ENCODE data around the gene HYOU1.

Gene HYOU1

DNA sequence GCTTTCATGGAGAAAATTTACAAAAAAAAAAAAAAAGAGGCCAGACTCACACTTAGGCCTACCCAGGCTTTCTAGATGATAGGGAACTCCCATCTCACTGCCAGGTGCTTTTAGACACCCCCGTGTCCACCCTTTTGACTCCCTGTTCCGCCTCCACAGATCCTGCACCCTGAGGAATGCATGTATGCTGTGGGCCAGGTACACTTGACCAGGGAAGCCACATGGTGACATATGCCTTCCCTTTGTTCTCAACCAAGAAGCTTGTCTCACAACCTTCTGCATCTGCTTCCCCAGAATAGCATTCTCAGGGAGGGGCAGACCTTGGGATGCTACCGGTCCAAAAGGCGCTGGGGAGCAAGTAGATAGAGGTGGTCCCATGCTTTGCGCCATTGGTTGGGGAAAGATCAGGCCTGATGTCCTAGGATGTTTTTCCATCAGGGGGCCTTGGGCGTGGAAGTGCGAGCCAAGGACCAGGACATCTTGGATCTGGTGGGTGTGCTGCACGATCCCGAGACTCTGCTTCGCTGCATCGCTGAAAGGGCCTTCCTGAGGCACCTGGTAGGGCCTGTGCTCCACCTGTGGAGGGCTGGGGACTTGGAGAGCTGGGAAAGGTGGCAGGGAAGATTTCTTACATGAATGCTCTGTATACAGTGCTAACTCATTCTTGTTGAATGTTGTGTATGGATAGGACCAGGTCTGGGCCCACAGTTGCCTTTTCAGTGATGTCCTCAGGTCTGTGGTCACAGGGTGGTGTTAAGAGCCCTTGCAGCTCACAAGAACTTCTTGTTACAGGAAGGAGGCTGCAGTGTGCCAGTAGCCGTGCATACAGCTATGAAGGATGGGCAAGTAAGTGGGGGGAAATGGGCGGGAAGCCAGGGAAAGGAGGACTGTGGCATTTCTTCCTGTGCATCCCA, 35.2 kb upstream of the HYOU1 start:
- Mint-ChIP-seq H3K4me3 (peak overlapping the region; percentile 90), H3K36me3 (ENCODE audit: low read depth) (peaks cover 40% of the 10 kb centered on the region)

DNA sequence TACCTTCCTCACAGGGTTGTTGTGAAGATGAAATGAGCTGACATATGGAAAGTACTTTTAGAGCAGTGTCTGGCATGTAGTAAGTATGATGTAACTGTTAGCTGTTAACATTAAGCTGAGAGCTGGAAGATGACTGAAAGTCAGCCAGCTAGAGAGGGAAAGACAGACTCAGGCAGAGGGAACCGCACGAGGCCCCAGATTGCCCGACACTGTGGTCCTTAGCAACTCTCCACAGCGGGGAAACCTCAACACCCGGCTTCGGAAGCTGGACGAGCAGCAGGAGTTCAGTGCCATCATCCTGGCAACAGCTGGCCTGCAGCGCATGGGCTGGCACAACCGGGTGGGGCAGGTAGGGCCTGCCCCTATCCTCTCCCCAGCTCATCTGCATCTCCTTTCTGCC, 34.2 kb upstream of the HYOU1 start:
- peaks cover 43% of the 10 kb centered on the region for H3K4me1 Mint-ChIP-seq
- H3K36me3 Mint-ChIP-seq (ENCODE audit: low read depth) = peaks cover 34% of the 10 kb centered on the region
- DNase-seq = no peak
- no peak for ATAC-seq
- no peak overlapping the region for H3K4me3 Mint-ChIP-seq
- no peak overlapping the region for H3K27ac Mint-ChIP-seq
- peaks cover 4% of the 10 kb centered on the region for H3K27me3 Mint-ChIP-seq
- no peaks in the 10 kb centered on the region for H3K9me3 Mint-ChIP-seq

More for the DNA sequence above, 35.2 kb upstream of the HYOU1 start:
- Mint-ChIP-seq H3K9me3 (no peaks in the 10 kb centered on the region), H3K27ac (peak overlapping the region; percentile 47), H3K27me3 (peaks cover 4% of the 10 kb centered on the region), H3K4me1 (peaks cover 40% of the 10 kb centered on the region)
- DNase-seq (no peak), ATAC-seq (no peak)

DNA sequence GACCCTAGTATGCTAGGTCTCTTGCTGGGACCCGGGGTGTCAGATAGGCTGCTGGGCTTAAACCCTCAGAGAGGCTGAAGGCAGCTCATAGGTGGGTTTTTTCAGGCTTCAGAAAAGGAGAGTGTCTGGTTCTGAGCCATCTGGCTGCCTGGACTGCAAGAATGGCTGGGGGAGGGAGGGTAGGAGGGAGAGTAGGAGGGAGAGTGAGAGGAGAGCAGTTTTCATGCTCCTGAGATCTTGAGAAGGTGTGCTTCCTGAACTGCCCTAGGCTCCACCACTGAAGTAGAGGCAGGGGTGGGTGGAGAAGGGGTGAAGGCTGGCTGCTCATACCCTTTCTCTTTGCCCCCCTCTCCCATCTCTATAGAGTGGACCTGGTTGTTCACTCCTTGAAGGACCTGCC, 32.3 kb upstream of the HYOU1 start:
- H3K36me3 Mint-ChIP-seq (ENCODE audit: low read depth) = peaks cover 24% of the 10 kb centered on the region
- no peak for ATAC-seq
- H3K9me3 Mint-ChIP-seq = no peaks in the 10 kb centered on the region
- no peak overlapping the region for H3K4me3 Mint-ChIP-seq
- H3K27me3 Mint-ChIP-seq = no peaks in the 10 kb centered on the region
- DNase-seq = no peak
- no peak overlapping the region for H3K27ac Mint-ChIP-seq
- peaks cover 49% of the 10 kb centered on the region for H3K4me1 Mint-ChIP-seq

DNA sequence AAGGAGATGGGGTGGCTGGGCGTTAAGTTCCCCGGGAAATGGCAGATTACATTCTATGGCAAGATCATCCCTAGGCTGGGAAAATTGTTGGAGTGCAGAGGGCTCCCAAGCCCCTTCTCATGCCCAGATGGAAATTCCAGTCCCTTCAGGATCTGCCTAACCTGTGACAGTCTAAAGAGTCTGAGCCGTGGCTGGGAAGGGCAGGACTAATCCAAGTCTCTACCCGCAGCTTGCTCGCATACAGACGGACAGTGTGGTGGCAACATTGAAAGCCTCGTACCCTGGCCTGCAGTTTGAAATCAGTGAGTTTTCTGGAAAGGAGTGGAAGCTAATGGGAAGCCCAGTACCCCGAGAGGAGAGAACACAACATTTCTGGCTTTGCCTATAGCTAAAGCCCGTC, 31.4 kb upstream of the HYOU1 start:
- no peaks in the 10 kb centered on the region for H3K27me3 Mint-ChIP-seq
- no peak overlapping the region for H3K4me3 Mint-ChIP-seq
- peaks cover 15% of the 10 kb centered on the region for H3K36me3 Mint-ChIP-seq (ENCODE audit: low read depth)
- no peak for ATAC-seq
- peaks cover 45% of the 10 kb centered on the region for H3K4me1 Mint-ChIP-seq
- no peak for DNase-seq
- no peak overlapping the region for H3K27ac Mint-ChIP-seq
- no peaks in the 10 kb centered on the region for H3K9me3 Mint-ChIP-seq

DNA sequence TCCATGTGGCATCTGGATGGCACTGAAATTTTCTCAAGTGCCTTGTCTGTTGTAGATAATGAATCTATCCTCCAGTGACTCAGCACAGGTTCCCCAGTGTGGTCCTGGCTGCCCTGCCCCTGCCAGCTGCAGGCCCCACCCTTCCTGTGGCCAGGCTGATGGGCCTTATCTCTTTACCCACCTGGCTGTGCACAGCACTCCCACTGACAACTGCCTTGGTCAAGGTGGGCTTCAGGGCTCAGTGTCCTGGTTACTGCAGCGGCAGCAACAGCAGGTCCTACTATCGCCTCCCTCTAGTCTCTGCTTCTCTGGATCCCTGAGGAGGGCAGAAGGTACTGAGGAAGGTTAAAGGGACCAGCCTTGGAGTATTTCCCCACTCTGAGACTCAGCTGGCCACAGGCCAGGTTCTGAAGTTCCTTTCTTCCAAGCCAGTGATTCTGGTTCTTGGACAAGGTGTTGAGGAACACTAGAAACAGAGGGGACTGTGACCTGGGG, 30.8 kb upstream of the HYOU1 start:
- H3K27ac Mint-ChIP-seq = no peak overlapping the region
- H3K4me3 Mint-ChIP-seq = peak overlapping the region; percentile 30
- peaks cover 11% of the 10 kb centered on the region for H3K36me3 Mint-ChIP-seq (ENCODE audit: low read depth)
- no peaks in the 10 kb centered on the region for H3K9me3 Mint-ChIP-seq
- peaks cover 42% of the 10 kb centered on the region for H3K4me1 Mint-ChIP-seq
- H3K27me3 Mint-ChIP-seq = no peaks in the 10 kb centered on the region
- DNase-seq = no peak
- ATAC-seq = no peak

DNA sequence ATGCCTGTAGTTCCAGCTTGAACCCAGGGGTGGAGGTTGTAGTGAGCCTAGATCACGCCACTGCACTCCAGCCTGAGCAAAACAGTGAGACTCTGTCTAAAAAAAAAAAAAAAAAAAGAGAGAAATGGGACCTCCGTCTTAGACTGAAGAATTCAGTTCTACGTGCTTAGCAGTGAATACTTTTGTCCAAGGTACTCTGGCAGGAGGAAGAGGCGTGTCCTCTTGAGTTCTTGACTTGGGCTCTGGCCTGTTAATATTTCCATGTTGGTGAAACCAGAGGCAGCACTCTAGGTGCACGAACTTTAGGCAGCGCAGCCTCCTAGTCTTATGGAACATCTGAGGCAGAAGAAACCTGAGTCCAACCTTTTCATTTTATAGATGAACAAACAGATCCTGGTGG, 30.1 kb upstream of the HYOU1 start:
- Mint-ChIP-seq H3K4me1 (peaks cover 36% of the 10 kb centered on the region), H3K9me3 (no peaks in the 10 kb centered on the region), H3K4me3 (peak overlapping the region; percentile 34), H3K27me3 (no peaks in the 10 kb centered on the region), H3K36me3 (ENCODE audit: low read depth) (peaks cover 4% of the 10 kb centered on the region), H3K27ac (no peak overlapping the region)
- ATAC-seq (no peak), DNase-seq (no peak)

DNA sequence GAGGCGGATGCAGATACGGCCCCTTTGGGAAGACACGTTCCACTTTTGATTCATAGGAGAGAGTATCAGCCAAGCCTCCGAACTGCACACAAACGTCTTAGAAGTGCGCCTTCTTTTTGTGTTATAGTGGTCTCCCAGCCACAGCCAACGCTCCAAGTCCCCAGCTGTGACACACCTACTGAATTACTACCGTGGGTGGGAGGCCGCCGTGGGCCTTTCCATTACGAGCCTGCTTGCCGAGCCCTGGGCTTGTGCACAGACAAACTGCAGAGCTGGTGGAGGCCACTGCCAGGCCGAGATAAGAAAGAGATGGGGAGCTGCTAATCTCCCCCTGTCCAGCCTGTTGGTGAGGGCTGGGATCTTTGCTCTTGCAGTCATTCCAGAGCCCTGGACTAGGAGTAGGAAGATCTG, 28.4 kb upstream of the HYOU1 start:
- Mint-ChIP-seq H3K4me1 (peaks cover 30% of the 10 kb centered on the region), H3K27me3 (no peaks in the 10 kb centered on the region), H3K27ac (peak overlapping the region; percentile 96), H3K9me3 (no peaks in the 10 kb centered on the region), H3K36me3 (ENCODE audit: low read depth) (peaks cover 13% of the 10 kb centered on the region), H3K4me3 (peak overlapping the region; percentile 97)
- ATAC-seq (peak; percentile 25), DNase-seq (no peak)

DNA sequence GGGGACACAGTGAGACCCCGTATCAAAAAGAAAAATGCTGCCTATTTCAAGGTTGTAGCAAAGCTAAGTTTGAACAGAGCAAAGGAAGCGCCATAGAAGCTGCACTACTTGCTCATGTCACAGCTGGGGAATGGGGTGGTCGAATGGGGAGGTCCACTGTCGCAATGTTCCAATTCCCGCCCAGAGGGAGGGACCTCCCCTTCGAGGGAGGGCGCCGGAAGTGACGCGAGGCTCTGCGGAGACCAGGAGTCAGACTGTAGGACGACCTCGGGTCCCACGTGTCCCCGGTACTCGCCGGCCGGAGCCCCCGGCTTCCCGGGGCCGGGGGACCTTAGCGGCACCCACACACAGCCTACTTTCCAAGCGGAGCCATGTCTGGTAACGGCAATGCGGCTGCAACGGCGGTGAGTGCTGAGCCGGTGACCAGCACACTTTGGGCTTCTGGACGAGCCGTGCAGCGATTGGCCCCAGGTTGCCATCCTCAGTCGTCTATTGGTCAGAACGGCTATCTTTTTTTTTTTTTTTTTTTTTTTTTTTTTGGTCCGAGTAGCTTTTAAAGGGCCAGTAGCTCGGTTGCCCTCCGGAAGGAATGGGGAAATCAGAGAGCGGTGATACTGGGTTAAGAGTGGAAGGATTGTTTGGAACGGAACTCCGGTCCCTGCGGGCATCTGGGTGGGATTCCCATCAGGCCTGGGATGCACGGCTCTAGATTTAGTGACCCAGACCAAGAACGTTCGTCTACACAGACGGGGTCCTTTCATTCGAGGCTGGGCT, 27.8 kb upstream of the HYOU1 start, which contains the start of gene HMBS:
TSS of gene HMBS (plus strand) at position 219 of the 774 bp plus-strand sequence. CDS start at position 372, 153 bp downstream.
- H3K36me3 Mint-ChIP-seq (ENCODE audit: low read depth) = peaks cover 13% of the 10 kb centered on the region
- H3K4me3 Mint-ChIP-seq = peak within 1 kb of the TSS; percentile 97
- no peaks in the 10 kb centered on the region for H3K9me3 Mint-ChIP-seq
- no peaks in the 10 kb centered on the region for H3K27me3 Mint-ChIP-seq
- H3K27ac Mint-ChIP-seq = peak within 1 kb of the TSS; percentile 96
- H3K4me1 Mint-ChIP-seq = peaks cover 30% of the 10 kb centered on the region
- DNase-seq (peak; percentile 92), ATAC-seq (peak; percentile 93)

DNA sequence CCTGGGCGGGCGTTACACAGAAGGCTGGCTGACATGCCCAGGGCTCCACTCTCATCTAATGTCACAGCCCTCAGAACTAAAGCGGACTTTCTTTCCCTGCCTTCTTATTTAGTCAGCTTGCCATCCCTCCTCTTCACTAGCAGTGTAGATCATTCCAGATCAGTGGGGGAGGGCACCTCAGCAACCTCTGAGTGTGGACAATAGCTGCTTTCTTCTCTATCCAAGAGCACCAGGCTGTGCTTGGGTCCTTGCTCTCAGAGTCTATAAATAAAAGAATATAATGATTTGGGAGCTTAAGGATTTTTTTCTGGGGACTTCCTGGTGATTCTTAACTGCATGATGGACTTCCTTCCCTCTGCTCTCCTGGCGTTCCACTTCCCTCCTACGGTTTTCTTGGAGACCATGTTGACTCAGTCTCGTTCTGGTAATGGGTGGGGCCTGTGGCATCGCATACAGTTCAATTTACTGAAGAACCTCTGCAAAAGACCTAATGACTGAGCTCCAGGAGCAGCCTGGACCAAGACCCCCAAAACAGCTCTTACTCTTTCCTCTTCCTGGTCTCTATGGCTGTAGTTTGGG, 24.8 kb upstream of the HYOU1 start:
- Mint-ChIP-seq H3K4me3 (no peak overlapping the region), H3K4me1 (peaks cover 22% of the 10 kb centered on the region), H3K27me3 (no peaks in the 10 kb centered on the region), H3K27ac (peak overlapping the region; percentile 7), H3K36me3 (ENCODE audit: low read depth) (peaks cover 17% of the 10 kb centered on the region), H3K9me3 (no peaks in the 10 kb centered on the region)
- DNase-seq (no peak), ATAC-seq (no peak)

DNA sequence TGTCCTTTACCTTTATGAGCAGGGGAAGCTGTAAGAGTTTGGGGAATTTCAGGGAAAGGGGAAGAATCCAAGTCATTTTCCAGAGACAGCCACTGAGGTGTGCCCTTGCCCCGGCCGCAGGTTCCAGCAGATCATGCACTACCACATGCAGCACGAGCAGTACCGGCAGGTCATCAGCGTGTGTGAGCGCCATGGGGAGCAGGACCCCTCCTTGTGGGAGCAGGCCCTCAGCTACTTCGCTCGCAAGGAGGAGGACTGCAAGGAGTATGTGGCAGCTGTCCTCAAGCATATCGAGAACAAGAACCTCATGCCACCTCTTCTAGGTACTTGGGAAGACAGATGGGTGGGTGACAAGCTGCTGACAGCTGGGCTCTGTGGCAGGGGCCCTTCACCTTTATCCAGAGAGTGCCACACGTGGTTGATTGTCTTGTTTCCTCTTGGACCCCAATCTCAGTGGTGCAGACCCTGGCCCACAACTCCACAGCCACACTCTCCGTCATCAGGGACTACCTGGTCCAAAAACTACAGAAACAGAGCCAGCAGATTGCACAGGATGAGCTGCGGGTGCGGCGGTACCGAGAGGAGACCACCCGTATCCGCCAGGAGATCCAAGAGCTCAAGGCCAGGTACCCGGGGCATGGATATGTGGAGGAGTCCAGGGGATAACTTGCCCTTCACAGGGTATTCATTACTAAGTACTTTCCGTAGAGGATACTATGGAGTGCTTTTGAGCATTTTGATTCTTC, 21.8 kb upstream of the HYOU1 start:
- Mint-ChIP-seq H3K9me3 (no peaks in the 10 kb centered on the region), H3K27ac (no peak overlapping the region)
- ATAC-seq = no peak

DNA sequence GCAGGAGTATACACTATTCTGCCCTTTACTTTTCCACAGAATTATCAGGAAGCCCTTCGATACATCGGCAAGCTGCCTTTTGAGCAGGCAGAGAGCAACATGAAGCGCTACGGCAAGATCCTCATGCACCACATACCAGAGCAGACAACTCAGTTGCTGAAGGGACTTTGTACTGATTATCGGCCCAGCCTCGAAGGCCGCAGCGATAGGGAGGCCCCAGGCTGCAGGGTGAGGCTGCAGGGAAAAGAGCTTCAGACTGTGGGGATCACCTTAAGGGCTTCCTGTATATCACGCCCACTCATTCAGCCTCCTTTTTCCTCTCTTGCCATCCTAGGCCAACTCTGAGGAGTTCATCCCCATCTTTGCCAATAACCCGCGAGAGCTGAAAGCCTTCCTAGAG, 20.8 kb upstream of the HYOU1 start:
- no peaks in the 10 kb centered on the region for H3K9me3 Mint-ChIP-seq
- ATAC-seq = no peak
- H3K27me3 Mint-ChIP-seq = no peaks in the 10 kb centered on the region
- no peak overlapping the region for H3K4me3 Mint-ChIP-seq
- no peak for DNase-seq
- H3K36me3 Mint-ChIP-seq (ENCODE audit: low read depth) = peaks cover 19% of the 10 kb centered on the region
- no peak overlapping the region for H3K27ac Mint-ChIP-seq
- peaks cover 3% of the 10 kb centered on the region for H3K4me1 Mint-ChIP-seq

More for the DNA sequence above, 21.8 kb upstream of the HYOU1 start:
- Mint-ChIP-seq H3K4me3 (no peak overlapping the region), H3K27me3 (no peaks in the 10 kb centered on the region), H3K4me1 (peaks cover 3% of the 10 kb centered on the region), H3K36me3 (ENCODE audit: low read depth) (peaks cover 17% of the 10 kb centered on the region)
- no peak for DNase-seq

DNA sequence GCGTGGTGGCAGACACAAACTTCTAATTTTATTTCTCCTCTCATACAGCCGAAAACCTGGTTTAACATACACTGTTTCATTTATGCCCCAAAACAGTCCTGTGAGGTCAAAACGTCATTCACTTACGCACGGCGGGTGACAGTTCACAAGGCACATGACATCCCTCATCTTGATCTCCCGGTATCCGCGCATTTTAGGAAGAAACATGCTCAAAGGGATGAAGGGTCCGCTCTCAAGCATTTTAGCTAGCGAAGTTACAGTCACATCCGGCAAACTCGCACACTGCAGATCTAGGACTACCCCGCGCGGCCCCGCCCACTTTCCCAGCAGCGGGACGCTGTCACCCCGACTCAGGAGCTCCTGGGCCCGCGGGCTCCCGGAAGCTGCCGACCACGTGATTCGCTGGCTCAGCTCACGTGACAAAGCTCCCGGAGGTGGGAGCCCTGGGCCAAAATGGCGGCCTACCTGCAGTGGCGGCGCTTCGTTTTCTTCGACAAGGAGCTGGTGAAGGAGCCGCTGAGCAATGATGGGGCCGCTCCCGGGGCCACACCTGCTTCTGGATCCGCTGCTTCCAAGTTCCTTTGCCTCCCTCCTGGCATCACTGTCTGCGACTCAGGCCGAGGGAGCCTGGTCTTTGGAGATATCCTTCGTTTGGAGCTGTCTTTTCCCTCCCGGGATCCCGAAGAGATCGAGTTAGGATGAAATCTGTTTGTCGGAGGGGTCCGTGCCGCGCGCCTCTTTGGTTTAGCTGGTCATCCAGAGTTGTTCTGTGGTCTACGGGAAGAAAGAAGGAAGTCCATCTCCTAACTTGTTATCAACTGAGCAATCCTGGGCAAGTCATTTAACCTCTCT, 10.6 kb upstream of the HYOU1 start, which contains the start of gene VPS11:
TSS of gene VPS11 (plus strand) at position 448 of the 852 bp plus-strand sequence. CDS start at position 454, 6 bp downstream.
- peak; percentile 100 for ATAC-seq
- Mint-ChIP-seq H3K4me3 (peak within 1 kb of the TSS; percentile 87), H3K27me3 (no peaks in the 10 kb centered on the region), H3K9me3 (no peaks in the 10 kb centered on the region), H3K27ac (peak within 1 kb of the TSS; percentile 93), H3K36me3 (ENCODE audit: low read depth) (peaks cover 16% of the 10 kb centered on the region), H3K4me1 (peaks cover 27% of the 10 kb centered on the region)
- peak; percentile 99 for DNase-seq

DNA sequence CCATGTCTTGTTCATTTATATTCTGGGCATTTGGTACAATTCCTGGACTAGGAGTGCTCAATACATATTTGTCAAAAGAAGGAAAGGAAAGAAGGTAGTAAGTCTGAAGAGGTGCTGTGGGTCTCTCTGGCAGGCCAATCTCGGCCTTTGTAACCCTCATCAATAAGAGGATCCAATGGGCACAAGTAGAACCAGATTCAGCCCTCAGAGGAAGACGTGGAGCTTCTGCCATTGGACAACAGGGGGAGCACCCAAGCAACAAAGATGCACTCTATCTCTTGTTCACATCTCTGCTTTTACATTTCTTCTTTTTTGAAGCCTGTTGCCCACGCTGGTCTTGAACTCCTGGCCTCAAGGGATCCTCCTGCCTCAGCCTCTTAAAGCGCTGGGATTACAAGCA, 8.4 kb upstream of the HYOU1 start:
- H3K4me1 Mint-ChIP-seq = peaks cover 27% of the 10 kb centered on the region

More for the DNA sequence above, 8.4 kb upstream of the HYOU1 start:
- Mint-ChIP-seq H3K27me3 (no peaks in the 10 kb centered on the region), H3K4me3 (peak overlapping the region; percentile 45), H3K36me3 (ENCODE audit: low read depth) (peaks cover 11% of the 10 kb centered on the region), H3K27ac (peak overlapping the region; percentile 0), H3K9me3 (no peaks in the 10 kb centered on the region)
- peak; percentile 17 for ATAC-seq
- DNase-seq = peak; percentile 30
